ENCODE data around the gene SUN3. TPM values are rescaled to one million over a fixed set of nuclear protein-coding genes. Genes with fewer than 3 reads are reported as not detected.

SUN3 gene
- polyA plus RNA-seq (2012; ENCODE audit: insufficient read length, low read depth) = 0.26 TPM

GRCh38 chr7:48028938-48029337, at the start of gene SUN3:
TSS of gene SUN3 (minus strand) at chr7:48029107. CDS start at chr7:48028938, 169 bp downstream.
- no peak for TF ChIP-seq REST (IDR thresholded peaks at IDR 0.05; ENCODE audit: insufficient read depth in 1 of 2, low read depth in 2 of 2, low read length in 2 of 2)

GRCh38 chr7:48078470-48078869, 49.6 kb upstream of the SUN3 start:
- no peak for TF ChIP-seq POLR2AphosphoS5 (IDR thresholded peaks at IDR 0.05; ENCODE audit: low read depth, low read length)
- TF ChIP-seq FOXP2 (optimal IDR thresholded peaks at IDR 0.05; ENCODE audit: borderline replicate concordance, extremely low read depth, extremely low read length, insufficient read depth) = no peak
- no peak for TF ChIP-seq SIN3A (IDR thresholded peaks at IDR 0.05; ENCODE audit: borderline replicate concordance, insufficient read depth, low read length)
- no peak for TF ChIP-seq REST (IDR thresholded peaks at IDR 0.05; ENCODE audit: insufficient read depth in 1 of 2, low read depth in 2 of 2, low read length in 2 of 2)
- TF ChIP-seq TAF1 (IDR thresholded peaks at IDR 0.05; ENCODE audit: borderline replicate concordance, insufficient read depth, low read length) = no peak

- no peak for TF ChIP-seq POLR2AphosphoS5 (IDR thresholded peaks at IDR 0.05; ENCODE audit: low read depth, low read length)
- TF ChIP-seq FOXP2 (optimal IDR thresholded peaks at IDR 0.05; ENCODE audit: borderline replicate concordance, extremely low read depth, extremely low read length, insufficient read depth) = no peak
- no peak for TF ChIP-seq SIN3A (IDR thresholded peaks at IDR 0.05; ENCODE audit: borderline replicate concordance, insufficient read depth, low read length)
- TF ChIP-seq TAF1 (IDR thresholded peaks at IDR 0.05; ENCODE audit: borderline replicate concordance, insufficient read depth, low read length) = no peak
- TF ChIP-seq REST (IDR thresholded peaks at IDR 0.05; ENCODE audit: insufficient read depth in 1 of 2, low read depth in 2 of 2, low read length in 2 of 2) = no peak
Measured at GRCh38 chr7:48077423-48077822, 48.5 kb upstream of the SUN3 start.

- no peak for TF ChIP-seq POLR2AphosphoS5 (IDR thresholded peaks at IDR 0.05; ENCODE audit: low read depth, low read length)
- no peak for TF ChIP-seq FOXP2 (optimal IDR thresholded peaks at IDR 0.05; ENCODE audit: borderline replicate concordance, extremely low read depth, extremely low read length, insufficient read depth)
- TF ChIP-seq REST (IDR thresholded peaks at IDR 0.05; ENCODE audit: insufficient read depth in 1 of 2, low read depth in 2 of 2, low read length in 2 of 2) = no peak
- no peak for TF ChIP-seq SIN3A (IDR thresholded peaks at IDR 0.05; ENCODE audit: borderline replicate concordance, insufficient read depth, low read length)
- TF ChIP-seq TAF1 (IDR thresholded peaks at IDR 0.05; ENCODE audit: borderline replicate concordance, insufficient read depth, low read length) = no peak
Measured at GRCh38 chr7:48074204-48074654, 45.3 kb upstream of the SUN3 start.

- TF ChIP-seq FOXP2 (optimal IDR thresholded peaks at IDR 0.05; ENCODE audit: borderline replicate concordance, extremely low read depth, extremely low read length, insufficient read depth) = no peak
- no peak for TF ChIP-seq TAF1 (IDR thresholded peaks at IDR 0.05; ENCODE audit: borderline replicate concordance, insufficient read depth, low read length)
- TF ChIP-seq REST (IDR thresholded peaks at IDR 0.05; ENCODE audit: insufficient read depth in 1 of 2, low read depth in 2 of 2, low read length in 2 of 2) = no peak
- no peak for TF ChIP-seq SIN3A (IDR thresholded peaks at IDR 0.05; ENCODE audit: borderline replicate concordance, insufficient read depth, low read length)
- TF ChIP-seq POLR2AphosphoS5 (IDR thresholded peaks at IDR 0.05; ENCODE audit: low read depth, low read length) = no peak
Measured at GRCh38 chr7:48067475-48067874, 38.6 kb upstream of the SUN3 start.

Data from PFSK-1 (cell line).